RPMI8226 (cell line): ENCODE results near the gene OTOGL.
"Not testable (repeated sequence)": the region's sequence is repeated elsewhere in the genome, so short reads cannot be mapped to it uniquely, and the experiment has no call there.

ENCODE experiments used
- DNase-seq: peaks from one replicate; pipeline ENCODE4 v3.0.0-alpha.2; 2015

OTOGL gene

DNA sequence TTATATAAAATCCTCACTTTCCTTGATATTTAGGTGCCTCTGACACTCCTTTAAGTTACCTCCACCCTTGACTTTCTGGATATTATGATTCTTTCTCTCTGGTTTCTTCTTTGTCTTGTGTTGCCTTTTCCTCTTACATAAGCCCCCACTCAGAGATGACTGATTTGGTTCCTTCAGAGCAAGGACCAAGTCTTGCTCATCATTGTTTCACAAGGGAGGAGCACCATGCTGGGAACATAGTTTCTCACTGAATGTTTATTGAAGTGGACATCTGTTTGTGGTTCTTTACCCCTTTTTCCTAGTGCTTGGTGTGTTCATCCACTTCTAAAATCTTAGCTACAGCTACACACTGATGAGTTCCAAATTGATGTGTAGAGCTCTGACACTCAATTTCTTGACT lies 183.4 kb downstream of the OTOGL start:
- DNase-seq: no peak

DNA sequence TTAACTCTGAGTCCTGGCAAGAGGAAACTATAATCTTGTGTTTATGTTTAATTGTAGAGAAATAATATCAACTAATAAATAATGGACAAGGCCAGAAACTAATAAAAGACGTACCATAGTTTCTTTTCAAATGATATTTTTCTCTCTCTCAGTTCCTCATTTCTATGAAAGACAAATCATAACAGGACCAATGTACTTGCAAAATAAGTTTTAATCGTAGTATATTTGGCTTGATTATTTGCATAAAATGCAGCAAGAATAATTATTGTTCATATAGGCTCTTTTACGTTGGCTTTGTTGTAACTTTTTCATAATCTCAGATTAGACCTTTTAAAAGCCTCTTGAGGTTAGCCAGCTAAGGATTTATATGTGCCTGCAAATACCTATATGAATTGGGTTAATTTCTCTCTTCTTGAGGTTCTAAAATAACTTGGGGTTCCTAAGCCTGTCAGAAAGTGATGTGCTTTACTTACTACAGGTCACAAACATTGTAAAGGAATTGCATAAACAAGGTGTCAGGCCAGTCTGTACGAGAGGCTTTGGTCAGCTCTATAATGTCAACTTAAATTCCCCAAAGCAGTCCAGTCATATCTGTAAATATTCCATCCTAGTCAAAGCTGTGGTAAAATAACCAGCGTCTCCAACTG lies 191.9 kb downstream of the OTOGL start:
- DNase-seq: no peak

DNA sequence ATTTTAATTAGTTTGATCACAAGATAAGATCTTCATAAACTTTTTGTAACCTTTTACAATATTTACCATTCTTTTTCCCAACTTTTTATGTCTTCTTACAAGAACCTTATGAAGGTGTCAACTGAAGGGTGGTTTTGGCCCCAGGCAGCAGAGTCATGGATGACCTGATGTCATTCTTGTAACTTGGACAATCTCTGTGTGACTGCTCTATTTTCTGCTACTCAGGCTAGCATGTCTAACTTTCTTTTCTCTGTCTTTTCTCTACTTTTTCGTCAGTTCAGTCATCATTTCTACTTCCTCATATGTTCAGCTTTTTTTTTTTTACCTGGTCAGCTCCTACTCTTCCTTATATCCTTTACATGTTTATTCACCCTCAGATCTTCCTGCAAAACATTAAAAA lies 194.0 kb downstream of the OTOGL start:
- peak; percentile 68 for DNase-seq

DNA sequence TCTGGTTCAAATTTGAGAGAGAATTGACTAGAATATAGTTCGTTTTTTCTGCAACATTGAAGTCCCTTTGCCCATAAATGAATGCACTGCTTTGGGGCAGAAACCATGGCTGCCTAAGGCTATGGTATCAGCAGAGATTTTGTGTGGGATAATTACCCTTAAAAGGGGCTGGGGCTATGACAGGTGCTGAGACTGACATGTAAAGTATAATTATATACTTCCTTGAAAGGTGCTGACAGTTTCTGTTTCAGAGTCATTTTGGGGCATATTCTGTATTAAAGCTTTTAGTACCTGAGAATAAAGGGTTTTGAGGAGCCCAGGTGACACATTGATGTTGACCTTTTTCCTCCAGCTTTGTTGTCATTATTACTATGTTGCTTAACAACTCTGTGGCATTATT lies 194.4 kb downstream of the OTOGL start:
- peak; percentile 87 for DNase-seq

DNA sequence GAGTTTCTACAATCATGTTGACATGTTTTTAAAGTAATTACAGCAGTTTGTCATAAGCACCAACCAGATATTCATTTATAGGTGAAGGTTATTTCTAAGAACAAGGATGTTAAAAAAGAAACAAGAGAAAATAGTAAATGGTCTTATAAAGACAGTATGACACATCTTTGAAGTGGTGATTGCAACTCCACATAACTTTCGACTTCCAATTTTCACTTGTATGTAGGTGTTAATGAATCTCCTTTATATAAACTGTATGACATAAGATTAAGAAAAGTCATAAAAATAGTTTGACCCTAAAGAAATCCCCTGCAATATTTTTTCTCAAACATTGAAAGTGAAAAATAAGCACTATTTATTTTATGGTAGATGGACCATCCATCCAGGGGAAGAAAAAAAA lies 199.9 kb downstream of the OTOGL start:
- no peak for DNase-seq

DNA sequence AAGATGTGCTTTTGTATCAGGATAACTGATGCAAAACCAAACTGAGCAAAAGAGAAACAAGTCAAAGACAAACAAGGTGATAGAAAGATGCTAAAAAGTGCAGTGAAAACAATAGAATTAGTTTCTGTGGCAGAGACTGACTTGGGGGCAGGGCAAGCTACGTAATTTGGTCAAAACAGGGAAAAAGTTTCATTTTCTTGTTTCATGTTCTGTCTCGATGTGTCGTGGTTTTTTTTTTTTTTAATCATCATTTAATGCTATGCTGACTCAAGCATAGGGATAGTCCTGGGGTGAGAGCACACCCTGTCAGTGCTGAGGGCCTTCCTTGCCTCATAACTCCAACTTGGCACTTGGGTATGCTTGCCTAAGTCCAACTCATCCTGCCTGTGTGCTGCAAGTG lies 200.6 kb downstream of the OTOGL start:
- DNase-seq: peak; percentile 69

DNA sequence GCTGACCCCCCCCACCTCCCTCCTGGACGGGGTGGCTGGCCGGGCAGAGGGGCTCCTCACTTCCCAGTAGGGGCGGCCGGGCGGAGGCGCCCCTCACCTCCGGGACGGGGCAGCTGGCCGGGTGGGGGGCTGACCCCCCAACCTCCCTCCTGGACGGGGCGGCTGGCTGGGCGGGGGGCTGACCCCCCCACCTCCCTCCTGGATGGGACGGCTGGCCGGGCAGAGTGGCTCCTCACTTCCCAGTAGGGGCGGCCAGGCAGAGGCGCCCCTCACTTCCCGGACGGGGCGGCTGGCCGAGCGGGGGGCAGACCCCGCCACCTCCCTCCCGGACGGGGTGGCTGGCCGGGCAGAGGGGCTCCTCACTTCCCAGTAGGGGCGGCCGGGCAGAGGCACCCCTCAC lies 208.1 kb downstream of the OTOGL start:
- DNase-seq: not testable (repeated sequence)

DNA sequence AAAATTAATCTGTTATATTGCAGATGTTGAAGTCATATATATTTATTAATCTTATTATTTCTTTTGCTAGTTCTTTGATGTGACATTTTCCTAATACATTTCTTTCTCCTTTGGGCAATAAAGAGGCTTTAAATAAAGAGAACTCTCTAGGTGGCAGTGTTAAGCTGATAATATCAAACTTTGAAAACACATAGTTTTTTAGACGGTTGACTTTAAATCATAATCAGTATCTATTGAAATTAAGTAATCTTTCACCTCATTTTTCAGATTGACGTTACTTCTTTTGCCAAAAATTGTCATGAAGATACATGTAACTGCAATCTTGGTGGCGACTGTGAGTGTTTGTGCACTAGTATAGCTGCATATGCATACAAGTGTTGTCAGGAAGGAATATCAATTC lies 213.9 kb downstream of the OTOGL start:
- DNase-seq: no peak

DNA sequence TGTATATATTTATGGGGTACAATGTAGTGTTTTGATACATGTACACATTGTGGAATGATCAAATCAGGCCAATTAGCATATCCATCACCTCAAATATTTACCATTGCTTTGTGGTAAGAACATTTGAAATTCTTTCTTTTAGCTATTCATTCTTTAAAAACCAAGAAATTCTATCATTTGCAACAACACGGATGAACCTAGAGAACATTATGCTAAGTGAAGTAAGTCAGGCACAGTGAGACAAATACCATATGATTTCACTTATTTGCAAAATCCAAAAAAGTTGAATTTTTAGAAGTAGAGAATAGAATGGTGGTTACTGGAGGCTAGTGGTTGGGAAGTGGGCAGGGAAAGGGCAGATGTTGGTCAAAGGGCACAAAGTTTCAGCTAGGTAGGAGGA lies 215.4 kb downstream of the OTOGL start:
- DNase-seq: no peak

DNA sequence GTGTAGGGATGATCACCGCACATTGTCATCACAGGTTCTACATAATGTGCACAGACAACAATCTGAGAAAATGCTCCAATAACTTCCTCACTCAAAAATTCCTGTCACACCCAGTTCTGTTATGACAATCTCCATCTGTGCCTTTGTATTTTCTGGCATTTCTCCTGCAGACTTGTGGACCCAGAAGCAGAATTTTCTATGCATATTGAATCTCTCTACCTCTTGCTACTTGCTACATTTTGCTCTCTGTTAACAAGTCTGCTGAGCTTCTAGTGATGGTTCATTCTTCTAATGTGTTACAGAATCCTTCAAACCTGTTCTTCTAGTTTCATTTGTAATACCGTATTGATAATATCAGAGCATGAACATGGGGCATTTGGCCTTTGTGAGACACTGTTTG lies 216.9 kb downstream of the OTOGL start:
- DNase-seq: no peak

DNA sequence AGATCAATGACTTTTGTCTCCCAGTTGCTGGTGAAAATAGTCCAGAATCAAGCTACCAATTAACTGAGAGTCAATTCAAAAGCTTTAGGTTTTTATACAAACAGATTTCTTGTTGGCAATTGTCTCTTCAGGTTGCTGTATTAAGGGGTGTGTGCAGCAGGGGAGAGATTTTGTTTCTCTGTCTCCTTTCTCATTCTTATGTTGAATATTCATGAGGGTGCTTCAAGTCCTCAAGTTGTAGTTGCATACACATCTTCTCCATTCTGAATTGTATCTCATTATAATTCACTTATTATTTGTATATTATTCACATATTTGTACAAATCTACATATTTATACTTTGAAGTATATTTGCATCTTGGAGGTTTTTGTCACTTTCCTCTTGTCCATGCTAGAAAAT lies 218.0 kb downstream of the OTOGL start:
- DNase-seq: no peak

DNA sequence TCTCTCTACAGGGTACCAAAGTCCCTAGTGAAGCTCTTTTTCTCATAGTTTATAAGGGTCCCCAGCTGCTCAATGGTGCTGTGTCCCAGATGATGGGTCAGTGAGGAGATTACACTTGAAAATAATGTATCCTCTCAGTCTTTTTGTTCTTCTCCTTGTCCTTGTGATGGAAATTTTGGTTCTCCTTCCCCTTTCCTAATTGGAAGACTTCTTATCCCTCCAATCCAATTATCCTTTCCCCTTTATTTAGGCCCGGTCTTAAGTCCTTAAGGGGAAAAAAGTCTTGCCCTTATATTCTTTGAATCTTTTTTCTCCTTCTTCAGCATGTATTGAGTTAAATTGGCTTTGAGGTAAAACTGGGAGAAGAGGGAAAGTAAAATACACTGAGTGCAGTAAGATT lies 218.6 kb downstream of the OTOGL start:
- no peak for DNase-seq

DNA sequence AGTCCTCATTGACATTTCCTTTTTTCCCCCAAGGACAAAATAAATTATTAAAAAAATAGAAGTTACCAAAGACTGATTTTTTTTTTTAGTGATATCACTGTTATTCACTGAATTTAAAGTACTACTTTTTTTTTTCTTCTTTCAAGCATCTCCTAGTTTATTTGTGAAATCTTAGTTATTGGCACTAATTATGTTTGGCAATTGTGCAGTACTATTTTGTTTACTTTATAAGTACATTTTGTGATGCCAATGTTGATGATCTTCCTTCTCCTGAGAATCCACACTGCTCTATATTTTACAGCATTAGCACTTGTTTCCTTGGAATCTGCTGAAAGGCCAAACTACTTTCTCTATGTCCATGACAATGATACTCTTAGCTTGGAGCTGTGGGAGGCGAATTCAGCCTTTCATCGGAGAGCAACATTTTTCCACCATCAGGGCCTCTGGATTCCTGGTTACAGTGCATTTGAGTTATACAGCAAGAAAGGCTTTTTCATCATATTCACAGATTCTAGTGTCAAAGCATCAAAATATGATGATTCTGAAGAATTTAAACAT lies 220.9 kb downstream of the OTOGL start:
- DNase-seq: no peak

DNA sequence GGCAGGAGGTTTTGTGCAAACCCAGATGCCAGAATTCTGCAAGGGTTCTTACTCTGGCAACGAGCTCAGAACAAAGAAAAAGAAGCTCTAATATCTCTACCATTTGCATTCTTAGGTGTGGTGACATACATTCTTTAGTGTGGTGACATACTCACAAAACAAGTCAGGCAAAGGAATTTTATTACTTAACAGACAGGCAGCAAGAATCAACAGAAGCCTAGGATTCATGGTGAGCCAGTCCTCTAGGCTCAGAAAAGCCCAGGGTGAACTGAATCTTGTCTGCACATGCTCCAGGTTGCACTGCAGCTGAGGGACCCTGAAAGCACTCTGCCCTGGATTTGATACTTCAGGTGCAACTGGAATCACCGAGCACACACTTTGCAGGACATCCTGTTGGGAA lies 222.3 kb downstream of the OTOGL start:
- no peak for DNase-seq

DNA sequence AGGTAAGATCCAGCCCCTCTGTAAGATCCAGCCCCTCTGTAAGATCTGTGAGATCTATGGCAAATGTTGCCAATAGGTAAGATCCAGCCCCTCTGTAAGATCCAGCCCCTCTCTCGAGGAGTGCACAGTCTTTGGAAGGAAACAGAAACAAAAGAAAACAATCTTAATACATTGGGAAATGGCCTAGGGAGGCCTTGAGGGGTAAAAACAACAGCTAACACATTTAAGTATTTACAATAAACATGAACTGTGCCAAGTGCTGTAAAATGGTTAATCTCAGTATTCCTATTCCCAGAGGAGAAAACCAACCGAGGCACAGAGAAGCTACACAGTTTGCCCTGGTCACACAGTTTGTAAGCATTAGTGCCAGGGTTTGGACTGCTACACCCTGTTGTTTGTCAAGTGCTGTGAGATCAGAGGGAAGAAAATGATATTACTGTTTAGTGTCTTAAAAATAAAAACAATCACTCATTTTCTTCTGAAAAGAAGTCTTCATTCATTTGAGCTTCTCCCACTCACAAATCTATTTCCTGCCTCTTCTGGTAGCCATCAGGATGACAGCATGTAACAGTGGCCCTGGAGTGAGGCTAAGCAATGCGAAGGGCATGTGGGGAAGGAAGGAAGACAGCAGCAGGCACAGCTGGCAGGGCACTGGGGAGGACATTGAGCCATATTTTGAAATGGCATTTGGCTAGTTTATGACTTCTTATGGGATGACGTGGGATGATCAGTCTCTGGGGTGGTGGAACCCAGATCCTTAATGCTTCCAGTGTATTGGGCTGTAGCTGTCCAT lies 226.0 kb downstream of the OTOGL start:
- DNase-seq: no peak

DNA sequence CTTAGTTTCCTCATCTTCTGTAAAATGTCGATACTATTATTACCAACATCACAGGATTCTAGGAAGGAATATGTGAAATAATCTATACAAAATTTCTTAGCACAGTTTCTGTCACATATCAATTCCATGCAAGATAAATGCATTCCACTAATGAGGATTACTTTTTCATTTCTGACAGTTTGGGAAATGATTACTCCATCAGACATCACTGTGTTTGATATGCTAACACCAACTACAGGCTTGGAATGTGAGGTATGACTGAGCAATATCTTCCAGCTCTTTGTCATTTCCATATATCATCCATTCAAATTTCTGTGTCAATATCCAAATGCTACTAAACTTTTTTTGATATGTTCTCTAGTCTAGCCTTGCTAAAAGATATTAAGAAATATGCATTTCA lies 233.5 kb downstream of the OTOGL start:
- no peak for DNase-seq

DNA sequence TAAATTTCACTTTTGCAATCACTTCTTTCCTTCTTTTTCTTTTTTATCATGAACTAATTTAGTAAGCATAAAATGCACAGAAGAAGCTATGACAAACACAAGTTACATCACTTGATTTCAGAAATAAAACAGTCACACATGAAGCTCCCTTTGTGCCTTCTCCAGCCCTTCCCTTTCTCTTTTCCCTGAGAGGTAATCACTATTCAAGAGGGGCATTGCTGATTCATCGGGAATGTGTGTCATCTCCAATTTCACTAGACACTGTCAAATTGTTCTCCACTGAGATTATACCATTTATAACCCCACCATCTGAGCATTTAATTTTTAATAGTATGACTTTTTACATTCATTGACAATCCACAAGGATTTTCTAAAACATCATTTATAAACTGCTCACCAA lies 253.1 kb downstream of the OTOGL start:
- DNase-seq: no peak

DNA sequence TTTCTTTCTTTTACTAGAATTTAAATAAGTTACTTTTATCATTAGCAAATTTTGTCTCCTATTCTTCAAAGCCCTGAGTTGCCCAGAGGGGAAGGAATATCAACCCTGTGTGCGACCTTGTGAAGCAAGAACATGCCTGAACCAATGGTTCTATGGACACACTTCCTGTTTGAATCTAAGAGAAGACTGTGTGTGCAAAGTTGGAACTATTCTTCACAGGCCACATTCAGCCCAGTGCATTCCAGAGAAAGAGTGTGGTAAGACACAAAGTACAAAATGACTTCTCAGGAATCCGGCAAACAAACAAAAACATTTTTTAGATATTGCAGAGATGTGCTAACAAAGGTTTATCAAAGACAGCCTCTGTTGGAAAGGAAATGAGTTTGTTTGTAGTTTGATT lies 253.9 kb downstream of the OTOGL start:
- no peak for DNase-seq

DNA sequence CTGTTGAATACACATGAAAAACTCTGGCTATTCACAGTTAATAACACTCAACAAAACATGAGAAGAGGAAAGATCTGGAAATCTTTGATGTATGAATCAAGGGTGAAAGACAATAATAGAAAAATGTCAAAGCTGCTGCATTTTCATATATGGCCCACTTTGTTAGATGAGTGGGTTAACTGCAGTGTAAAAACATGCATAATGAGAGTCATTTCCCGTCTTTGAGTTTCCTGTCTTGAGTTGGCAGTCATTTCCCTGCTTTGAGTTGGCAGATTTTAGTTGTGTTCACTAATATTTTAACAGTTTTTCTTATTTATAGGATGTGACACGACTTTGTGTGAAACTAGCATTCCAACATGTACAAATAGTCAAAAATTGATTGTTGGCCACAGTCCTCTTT lies 256.8 kb downstream of the OTOGL start:
- DNase-seq: no peak

DNA sequence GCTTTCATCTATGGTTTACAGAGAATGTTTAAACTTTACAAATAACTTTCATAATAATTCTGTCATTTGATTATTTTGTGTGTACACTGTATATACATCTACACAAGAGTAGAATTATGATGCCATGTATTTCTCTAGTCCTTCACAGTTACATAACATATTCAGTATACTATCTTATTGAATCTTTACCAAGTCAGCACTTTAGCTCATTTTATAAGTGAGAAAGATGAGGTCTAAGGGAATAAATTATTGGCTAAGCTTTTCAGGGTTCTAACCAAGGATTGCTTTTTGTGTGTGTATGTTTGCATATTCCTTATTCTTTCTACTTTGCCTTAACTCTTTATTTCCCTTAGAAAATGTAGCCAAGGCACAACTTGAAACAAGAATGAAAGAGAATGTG lies 260.4 kb downstream of the OTOGL start:
- DNase-seq: no peak

DNA sequence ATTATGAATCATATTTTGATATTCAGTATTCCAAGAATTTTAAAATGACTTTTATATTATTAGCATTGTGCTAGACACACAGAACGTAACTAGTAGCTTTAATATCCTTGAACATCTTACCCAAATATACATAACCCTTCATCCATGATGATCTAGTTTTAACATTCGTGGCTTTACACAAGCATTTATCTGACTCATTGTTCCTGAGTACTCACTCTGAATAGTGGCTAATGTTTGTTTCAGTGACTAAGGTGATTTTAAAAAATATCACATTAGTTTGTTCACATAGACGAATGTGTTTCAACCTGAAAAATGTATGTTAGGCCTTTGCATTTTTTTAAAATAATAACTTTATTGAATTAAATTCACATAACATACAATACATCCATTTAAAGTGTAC lies 264.7 kb downstream of the OTOGL start:
- DNase-seq: no peak

DNA sequence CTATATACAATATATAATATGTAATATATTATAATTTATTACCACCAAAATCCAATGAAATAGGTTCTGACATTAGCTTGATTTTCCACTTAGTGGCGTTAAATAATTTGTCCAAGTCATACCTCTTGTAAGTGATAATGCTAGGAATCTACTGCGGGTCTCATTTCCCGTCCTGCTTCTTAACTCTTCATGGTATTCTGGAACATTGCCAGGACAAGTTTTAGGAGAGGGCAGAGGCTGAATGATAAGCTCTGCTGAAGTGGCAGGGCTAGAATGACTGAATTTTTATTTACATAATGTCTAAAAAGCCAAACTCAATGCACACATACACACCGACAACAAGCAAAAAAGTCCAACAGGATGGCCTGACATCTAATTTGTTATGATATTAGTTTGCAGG lies 274.3 kb downstream of the OTOGL start:
- no peak for DNase-seq

DNA sequence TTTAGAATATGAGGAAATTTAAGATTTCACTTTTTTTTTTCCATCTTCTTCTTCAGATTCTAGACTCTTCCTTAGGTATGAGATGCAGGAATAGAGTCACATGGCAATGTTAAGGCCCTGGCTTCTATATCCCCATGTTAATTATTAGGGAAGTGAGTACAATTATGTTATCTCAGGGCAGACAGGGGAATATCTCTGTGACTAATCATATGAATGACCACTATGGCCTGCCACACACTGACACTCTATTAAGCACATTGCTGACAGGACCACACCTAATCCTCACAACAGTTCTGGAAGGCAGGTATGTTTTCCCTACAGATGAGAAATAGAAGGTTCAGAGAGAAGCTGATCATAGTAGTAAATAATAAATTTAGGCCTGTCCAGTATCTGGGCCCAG lies 275.3 kb downstream of the OTOGL start:
- no peak for DNase-seq

DNA sequence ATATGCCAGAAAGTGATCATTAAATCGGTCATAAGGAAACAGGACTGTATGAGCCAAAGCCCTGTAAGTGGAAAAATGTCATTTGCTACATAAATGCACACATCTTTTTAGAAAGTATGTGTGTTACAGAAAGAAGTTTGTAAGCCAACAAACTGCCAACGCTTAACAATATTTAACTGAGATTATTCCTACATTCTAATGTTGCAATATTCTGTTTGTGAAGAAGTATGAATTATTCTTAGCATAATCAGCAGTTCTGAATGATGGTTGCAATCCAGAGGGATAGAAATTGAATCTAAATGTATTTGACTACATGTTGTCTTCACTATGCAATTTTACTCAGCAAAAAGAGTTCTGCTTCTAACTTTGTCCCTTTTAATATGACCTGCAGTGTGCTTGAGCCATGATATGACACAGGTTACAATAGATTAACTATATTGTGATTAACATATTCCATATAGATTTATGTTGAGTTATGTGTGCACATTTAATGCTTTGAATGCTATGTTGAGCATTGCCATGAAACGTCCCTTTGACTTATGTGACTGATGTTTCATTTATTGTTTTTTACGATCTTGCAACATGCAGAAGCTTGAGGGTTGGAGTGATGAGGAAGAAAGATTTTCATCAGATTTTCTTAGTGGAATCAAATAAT lies 277.9 kb downstream of the OTOGL start:
- DNase-seq: no peak
